ENCODE results near the gene ASTL.

The ASTL gene

GRCh38 chr2:96105994-96106715, 32.1 kb downstream of the ASTL start:
- TF ChIP-seq CTCF (IDR thresholded peaks at IDR 0.05; ENCODE audit: poor library complexity, severe bottlenecking): no peak
- Histone ChIP-seq H3K4me3 (ENCODE audit: severe bottlenecking) (no peak overlapping the region), H3K36me3 (ENCODE audit: low read depth) (no peaks in the 10 kb centered on the region), H3K9me3 (ENCODE audit: severe bottlenecking) (peaks cover 2% of the 10 kb centered on the region), H3K4me1 (ENCODE audit: insufficient read depth, poor library complexity, severe bottlenecking) (no peaks in the 10 kb centered on the region), H3K27ac (ENCODE audit: poor library complexity, severe bottlenecking) (no peak overlapping the region), H3K27me3 (ENCODE audit: insufficient read depth, poor library complexity, severe bottlenecking) (no peaks in the 10 kb centered on the region)
- DNase-seq (ENCODE audit: low spot score) (no peak), ATAC-seq (ENCODE audit: low read depth) (no peak)

GRCh38 chr2:96105152-96105915, 33.0 kb downstream of the ASTL start:
- no peak overlapping the region for H3K4me3 ChIP-seq (ENCODE audit: severe bottlenecking)
- no peak for TF ChIP-seq CTCF (IDR thresholded peaks at IDR 0.05; ENCODE audit: poor library complexity, severe bottlenecking)
- no peak for ATAC-seq (ENCODE audit: low read depth)

GRCh38 chr2:96104487-96104861, 33.8 kb downstream of the ASTL start:
- Histone ChIP-seq H3K4me3 (ENCODE audit: severe bottlenecking) (no peak overlapping the region), H3K4me1 (ENCODE audit: insufficient read depth, poor library complexity, severe bottlenecking) (peaks cover 7% of the 10 kb centered on the region), H3K36me3 (ENCODE audit: low read depth) (no peaks in the 10 kb centered on the region), H3K27me3 (ENCODE audit: insufficient read depth, poor library complexity, severe bottlenecking) (no peaks in the 10 kb centered on the region), H3K27ac (ENCODE audit: poor library complexity, severe bottlenecking) (no peak overlapping the region), H3K9me3 (ENCODE audit: severe bottlenecking) (peaks cover 2% of the 10 kb centered on the region)
- TF ChIP-seq CTCF (IDR thresholded peaks at IDR 0.05; ENCODE audit: poor library complexity, severe bottlenecking): no peak
- ATAC-seq (ENCODE audit: low read depth) (no peak), DNase-seq (ENCODE audit: low spot score) (no peak)

More at GRCh38 chr2:96105152-96105915, 33.0 kb downstream of the ASTL start:
- no peak for DNase-seq (ENCODE audit: low spot score)
- H3K4me1 ChIP-seq (ENCODE audit: insufficient read depth, poor library complexity, severe bottlenecking): peaks cover 2% of the 10 kb centered on the region
- no peaks in the 10 kb centered on the region for H3K36me3 ChIP-seq (ENCODE audit: low read depth)
- peaks cover 2% of the 10 kb centered on the region for H3K9me3 ChIP-seq (ENCODE audit: severe bottlenecking)
- no peaks in the 10 kb centered on the region for H3K27me3 ChIP-seq (ENCODE audit: insufficient read depth, poor library complexity, severe bottlenecking)
- no peak overlapping the region for H3K27ac ChIP-seq (ENCODE audit: poor library complexity, severe bottlenecking)

- Histone ChIP-seq H3K36me3 (ENCODE audit: low read depth) (no peaks in the 10 kb centered on the region), H3K27ac (ENCODE audit: poor library complexity, severe bottlenecking) (no peak overlapping the region), H3K4me3 (ENCODE audit: severe bottlenecking) (no peak overlapping the region), H3K9me3 (ENCODE audit: severe bottlenecking) (peaks cover 2% of the 10 kb centered on the region), H3K27me3 (ENCODE audit: insufficient read depth, poor library complexity, severe bottlenecking) (no peaks in the 10 kb centered on the region), H3K4me1 (ENCODE audit: insufficient read depth, poor library complexity, severe bottlenecking) (peaks cover 7% of the 10 kb centered on the region)
- DNase-seq (ENCODE audit: low spot score) (peak; percentile 23), ATAC-seq (ENCODE audit: low read depth) (no peak)
- TF ChIP-seq CTCF (IDR thresholded peaks at IDR 0.05; ENCODE audit: poor library complexity, severe bottlenecking): no peak
These were observed 34.4 kb downstream of the ASTL start for GRCh38 chr2:96103761-96104486.

Measured in RWPE2 (cell line).